GM23338 (cell line): ENCODE data around the gene CTXN1. TPM values are rescaled to one million over a fixed set of nuclear protein-coding genes. Genes with fewer than 3 reads are reported as not detected.

Experiments used
- ATAC-seq: fragments of 200-7000 bp; cut with Tn5 transposase; 3 replicates; pipeline ENCODE4 v1.9.1; 2020
- DNase-seq: peaks from one replicate; pipeline ENCODE4 v3.0.0-alpha.2; 2015; ENCODE audit warnings: low spot score
- H2AFZ ChIP-seq: fragments of 200-600 bp; sonication (generic); 2 replicates; pipeline ENCODE4 v1.8.0; 2016; ENCODE audit warnings: antibody characterized with exemption, mild to moderate bottlenecking, moderate library complexity
- H3F3A ChIP-seq: fragments of 200-600 bp; sonication (generic); replicated peaks from 2 replicates; pipeline ENCODE4 v1.8.0; 2017; ENCODE audit warnings: antibody characterized with exemption, mixed run types, low read depth
- H3K27ac ChIP-seq: fragments of 200-600 bp; sonication (generic); 2 replicates; pipeline ENCODE4 v1.6.1; 2016; ENCODE audit warnings: low read depth
- H3K27me3 ChIP-seq: fragments of 200-600 bp; sonication (generic); 2 replicates; pipeline ENCODE4 v1.8.0; 2016; ENCODE audit warnings: mild to moderate bottlenecking, mixed run types, moderate library complexity; ENCODE audit not compliant: insufficient read depth
- H3K36me3 ChIP-seq: fragments of 200-600 bp; sonication (generic); 2 replicates; pipeline ENCODE4 v1.8.0; 2016; ENCODE audit warnings: mild to moderate bottlenecking; ENCODE audit not compliant: insufficient read depth
- H3K4me1 ChIP-seq: fragments of 200-600 bp; sonication (generic); 2 replicates; pipeline ENCODE4 v1.8.0; 2016; ENCODE audit warnings: mild to moderate bottlenecking, moderate library complexity; ENCODE audit not compliant: insufficient read depth
- H3K4me2 ChIP-seq: fragments of 200-600 bp; sonication (generic); 2 replicates; pipeline ENCODE4 v1.7.1; 2017; ENCODE audit warnings: mixed run types
- H3K4me3 ChIP-seq: fragments of 200-600 bp; sonication (generic); 2 replicates; pipeline ENCODE4 v1.6.1; 2016; ENCODE audit warnings: mixed run types
- H3K79me2 ChIP-seq: fragments of 200-600 bp; sonication (generic); replicated peaks from 2 replicates; pipeline ENCODE4 v1.8.0; 2017; ENCODE audit warnings: mild to moderate bottlenecking; ENCODE audit not compliant: insufficient read depth
- H3K9me2 ChIP-seq: fragments of 200-600 bp; sonication (generic); 2 replicates; pipeline ENCODE4 v1.8.0; 2017; ENCODE audit not compliant: insufficient read depth
- H4K20me1 ChIP-seq: fragments of 200-600 bp; sonication (generic); replicated peaks from 2 replicates; pipeline ENCODE4 v1.8.0; 2017; ENCODE audit warnings: mild to moderate bottlenecking; ENCODE audit not compliant: insufficient read depth
- H3K27ac Mint-ChIP-seq: 2 replicates; pipeline ENCODE4 v1.8.0; 2020; ENCODE audit warnings: inconsistent platforms, mild to moderate bottlenecking, moderate library complexity, mixed read lengths
- H3K27me3 Mint-ChIP-seq: 3 replicates; pipeline ENCODE4 v1.8.0; 2022; ENCODE audit warnings: low read depth, mild to moderate bottlenecking, moderate library complexity, mixed read lengths, inconsistent platforms; ENCODE audit not compliant: insufficient read depth, poor library complexity
- H3K36me3 Mint-ChIP-seq: 3 replicates; pipeline ENCODE4 v1.8.0; 2021; ENCODE audit warnings: low read depth, mild to moderate bottlenecking, inconsistent platforms, moderate library complexity, mixed read lengths
- H3K4me1 Mint-ChIP-seq: 3 replicates; pipeline ENCODE4 v1.8.0; 2020; ENCODE audit warnings: mild to moderate bottlenecking, inconsistent platforms, mixed read lengths
- H3K4me3 Mint-ChIP-seq: 3 replicates; pipeline ENCODE4 v1.8.0; 2021; ENCODE audit warnings: moderate library complexity, mild to moderate bottlenecking, inconsistent platforms, mixed read lengths
- H3K9me3 Mint-ChIP-seq: 3 replicates; pipeline ENCODE4 v1.8.0; 2020; ENCODE audit warnings: moderate library complexity, mild to moderate bottlenecking, inconsistent platforms, mixed read lengths
- CREB1 ChIP-seq: fragments of 250-450 bp; sonication (Bioruptor Pico); IDR thresholded peaks from 2 replicates; pipeline ENCODE4 v1.5.0; 2020; ENCODE audit warnings: low read depth, mild to moderate bottlenecking, moderate library complexity
- CTCF ChIP-seq, 2 experiments: fragments of 200-600 bp in 1 of 2; sonication (generic) in 1 of 2; conservative IDR thresholded peaks; 2 replicates each; pipeline versions ENCODE4 v1.5.1 to v1.6.1; 2016 to 2017; ENCODE audit warnings: antibody characterized with exemption in 2 of 2, low read depth in 2 of 2, mild to moderate bottlenecking in 2 of 2, moderate library complexity in 1 of 2
- ETS1 ChIP-seq: IDR thresholded peaks from 2 replicates; pipeline ENCODE4 v1.6.1; 2016; ENCODE audit warnings: antibody characterized with exemption
- EZH2 ChIP-seq: fragments of 200-600 bp; sonication (generic); IDR thresholded peaks from one replicate; pipeline ENCODE4 v1.8.0; 2017; ENCODE audit warnings: antibody characterized with exemption, mild to moderate bottlenecking, low read depth; ENCODE audit not compliant: unreplicated experiment
- EZH2phosphoT487 ChIP-seq: fragments of 200-600 bp; sonication (generic); IDR thresholded peaks from one replicate; pipeline ENCODE4 v1.8.1; 2018; ENCODE audit warnings: antibody characterized with exemption; ENCODE audit not compliant: unreplicated experiment
- JUNB ChIP-seq: IDR thresholded peaks from one replicate; pipeline ENCODE4 v1.6.1; 2016; ENCODE audit warnings: antibody characterized with exemption; ENCODE audit not compliant: unreplicated experiment
- NANOG ChIP-seq: IDR thresholded peaks from 2 replicates; pipeline ENCODE4 v1.6.1; 2016; ENCODE audit warnings: antibody characterized with exemption, borderline replicate concordance
- POLR2AphosphoS5 ChIP-seq: IDR thresholded peaks from 2 replicates; pipeline ENCODE4 v1.6.1; 2016; ENCODE audit warnings: antibody characterized with exemption, low read depth
- REST ChIP-seq: IDR thresholded peaks from one replicate; pipeline ENCODE4 v1.6.1; 2018; ENCODE audit warnings: antibody characterized with exemption; ENCODE audit not compliant: unreplicated experiment
- STAT1 ChIP-seq: IDR thresholded peaks from one replicate; pipeline ENCODE4 v1.6.1; 2016; ENCODE audit warnings: antibody characterized with exemption; ENCODE audit not compliant: unreplicated experiment
- ZNF114 ChIP-seq: fragments of 250-450 bp; sonication (Bioruptor Pico); IDR thresholded peaks from 2 replicates; pipeline ENCODE4 v1.5.0; 2020; ENCODE audit warnings: mild to moderate bottlenecking, moderate library complexity
- ZNF331 ChIP-seq: fragments of 250-450 bp; sonication (Bioruptor Pico); IDR thresholded peaks from 2 replicates; pipeline ENCODE4 v1.5.0; 2020; ENCODE audit warnings: low read depth, mild to moderate bottlenecking, moderate library complexity
- ZNF462 ChIP-seq: fragments of 250-450 bp; sonication (Bioruptor Pico); IDR thresholded peaks from 2 replicates; pipeline ENCODE4 v1.5.0; 2020; ENCODE audit warnings: mild to moderate bottlenecking, moderate library complexity
- polyA plus RNA-seq: library from polyadenylated mRNA; unstranded; fragments of >200 nt; fragmentation: Nextera tagmentation; extraction: Ambion mirVana; gene quantifications from 2 replicates; pipeline ENCODE4 v1.2.1, GENCODE V29; 2016
- total RNA-seq: library from RNA; depleted of rRNA; stranded (reverse); fragments of >200 nt; shearing (Covaris generic); gene quantifications from 2 replicates; pipeline ENCODE4 v1.2.3, GENCODE V29; 2014

Gene CTXN1
- total and polyA plus RNA-seq, 2 experiments from 2014 or later, result 22.5 to 52.4 TPM

GRCh38 chr19:7931221-7932061 is 5.5 kb upstream of the CTXN1 start:
- no peak for TF ChIP-seq ETS1
- no peak for TF ChIP-seq POLR2AphosphoS5
- TF ChIP-seq NANOG, result no peak
- no peak for TF ChIP-seq EZH2phosphoT487
- TF ChIP-seq EZH2, result no peak
- TF ChIP-seq ZNF331 (CRISPR knock-in tag), result no peak
- TF ChIP-seq REST, result no peak
- no peak for TF ChIP-seq JUNB
- TF ChIP-seq ZNF114 (CRISPR knock-in tag), result no peak
- no peak for TF ChIP-seq CTCF (conservative IDR thresholded peaks at IDR 0.05; ENCODE audit: low read depth in 2 of 2)
- no peak for TF ChIP-seq STAT1
- no peak for TF ChIP-seq CREB1
- no peak for TF ChIP-seq ZNF462 (CRISPR knock-in tag)
- peaks cover 11% of the 10 kb centered on the region for H3K27me3 Mint-ChIP-seq
- Histone ChIP-seq H3K4me3 (no peak overlapping the region), H3K79me2 (no peaks in the 10 kb centered on the region), H3K4me1 (peaks cover 4% of the 10 kb centered on the region; the same call in 1 of the 2 replicates), H3F3A (peaks cover 26% of the 10 kb centered on the region), H2AFZ (no peak overlapping the region), H3K9me2 (no peaks in the 10 kb centered on the region), H4K20me1 (peaks cover 6% of the 10 kb centered on the region; the same call in 1 of the 2 replicates), H3K27me3 (no peaks in the 10 kb centered on the region), H3K27ac (no peak overlapping the region), H3K36me3 (peaks cover 19% of the 10 kb centered on the region; the same call in 1 of the 2 replicates), H3K4me2 (no peak overlapping the region)
- H3K4me3 Mint-ChIP-seq, result no peak overlapping the region
- ATAC-seq, result no peak
- no peak for DNase-seq
- peaks cover 2% of the 10 kb centered on the region for H3K4me1 Mint-ChIP-seq
- no peak overlapping the region for H3K27ac Mint-ChIP-seq
- H3K36me3 Mint-ChIP-seq, result peaks cover 66% of the 10 kb centered on the region
- H3K9me3 Mint-ChIP-seq, result no peaks in the 10 kb centered on the region
